ENCODE measurements around the gene BCAS3.
A peak's percentile ranks its signal among the peaks of the same experiment; 100 is the strongest.

BCAS3 gene

DNA sequence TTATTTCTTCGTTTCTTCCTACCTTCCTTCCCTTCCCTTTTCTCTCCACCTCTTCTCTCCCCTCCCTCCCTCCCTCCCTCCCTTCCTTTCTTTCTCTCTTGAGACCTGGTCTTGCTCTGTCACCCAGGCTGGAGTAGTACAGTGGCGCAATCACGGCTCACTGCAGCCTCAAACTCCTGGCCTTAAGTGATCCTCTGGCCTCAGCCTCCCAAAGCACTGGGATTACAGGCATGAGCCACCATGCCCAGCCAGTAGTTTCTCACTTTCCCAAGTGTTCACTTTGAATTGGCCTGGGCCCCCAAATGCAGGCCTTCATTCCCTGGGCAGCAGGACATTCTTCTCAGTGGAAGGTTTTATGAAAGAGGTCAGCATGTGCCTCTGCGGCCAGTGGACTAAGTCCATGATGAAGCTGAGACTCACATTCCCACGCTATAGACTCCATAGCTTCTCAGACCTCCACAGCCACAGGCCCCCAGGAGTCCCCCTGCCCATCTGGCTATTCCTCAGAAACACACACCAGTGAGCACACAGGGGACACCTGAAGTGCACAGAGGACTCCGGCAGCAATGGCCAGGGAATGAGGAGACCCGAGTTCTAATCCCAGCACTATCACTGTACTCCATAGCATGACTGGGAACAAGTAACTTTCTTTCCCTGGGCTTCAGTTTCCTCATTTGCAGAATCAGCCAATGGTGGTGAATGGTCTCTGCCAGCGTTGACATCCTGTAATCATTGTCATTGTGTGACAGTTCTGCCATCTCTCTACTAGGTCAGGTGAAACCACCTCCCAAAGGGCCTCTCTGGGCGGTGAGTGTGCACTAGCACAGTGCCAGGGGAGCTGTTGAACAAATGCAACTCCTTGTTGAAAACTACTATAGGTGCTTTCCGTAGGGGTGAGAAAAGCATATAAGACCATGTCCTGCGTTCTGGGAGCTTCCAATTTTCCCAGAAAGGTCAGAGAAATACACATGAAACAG is 652.8 kb downstream of the BCAS3 start:
- no peak for DNase-seq

DNA sequence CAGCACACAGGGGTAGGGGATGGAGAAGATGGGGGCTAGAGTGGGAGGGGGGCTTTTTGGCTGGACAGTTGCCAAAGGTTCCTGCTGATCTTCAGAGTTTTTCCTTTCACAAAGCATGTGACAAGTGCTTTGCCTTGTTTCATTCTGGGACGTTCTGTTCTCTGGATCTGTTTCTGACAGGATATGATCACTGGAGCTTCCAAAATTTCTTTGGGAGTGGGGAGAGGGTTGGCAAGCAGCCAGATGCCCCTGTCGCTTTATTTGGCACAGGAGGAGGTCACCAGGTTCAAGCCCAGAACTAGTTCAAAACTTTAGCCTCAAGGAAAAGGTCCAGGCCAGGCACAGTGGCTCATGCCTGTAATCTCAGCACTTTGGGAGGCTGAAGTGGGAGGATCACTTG is 653.5 kb downstream of the BCAS3 start:
- no peak for DNase-seq

DNA sequence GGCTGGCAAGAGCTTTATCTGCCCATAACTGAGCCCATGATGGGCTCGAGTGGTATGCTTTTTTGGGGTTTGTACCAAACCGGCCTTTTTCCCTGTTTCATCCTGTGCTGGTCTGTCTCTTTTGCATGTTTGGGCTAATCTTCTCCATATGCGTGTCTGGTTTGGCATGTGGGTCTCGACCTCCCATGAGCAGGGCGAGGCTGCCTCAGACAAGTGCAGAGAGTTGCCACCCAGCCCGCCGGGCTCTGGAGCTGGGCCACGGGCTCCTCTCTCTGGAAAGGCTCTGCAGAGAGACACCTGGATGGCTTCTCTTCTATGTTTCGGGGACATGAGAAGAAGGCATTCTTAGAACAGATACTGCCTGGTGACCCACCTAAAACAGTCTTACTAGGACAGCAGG is 654.2 kb downstream of the BCAS3 start:
- DNase-seq = no peak

DNA sequence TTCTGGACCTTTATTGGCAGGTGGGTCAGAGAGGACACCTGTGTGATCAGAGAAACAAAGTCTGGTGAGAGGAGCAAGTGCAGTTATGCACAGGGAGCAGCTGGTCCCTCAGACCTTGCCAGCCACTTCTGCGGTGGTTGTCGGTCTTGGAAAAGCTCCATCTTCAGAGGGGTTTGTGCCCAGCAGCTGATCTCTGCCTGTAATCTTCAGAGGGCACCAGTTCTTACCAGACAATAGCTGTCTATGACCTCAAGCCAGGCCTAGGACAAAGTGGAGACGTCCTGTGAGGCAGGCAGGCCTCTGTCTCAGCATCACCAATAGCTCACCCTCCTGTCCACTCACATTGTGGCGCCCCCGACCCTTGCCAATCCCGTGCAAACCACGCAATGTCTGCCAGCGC is 655.5 kb downstream of the BCAS3 start:
- DNase-seq = no peak

DNA sequence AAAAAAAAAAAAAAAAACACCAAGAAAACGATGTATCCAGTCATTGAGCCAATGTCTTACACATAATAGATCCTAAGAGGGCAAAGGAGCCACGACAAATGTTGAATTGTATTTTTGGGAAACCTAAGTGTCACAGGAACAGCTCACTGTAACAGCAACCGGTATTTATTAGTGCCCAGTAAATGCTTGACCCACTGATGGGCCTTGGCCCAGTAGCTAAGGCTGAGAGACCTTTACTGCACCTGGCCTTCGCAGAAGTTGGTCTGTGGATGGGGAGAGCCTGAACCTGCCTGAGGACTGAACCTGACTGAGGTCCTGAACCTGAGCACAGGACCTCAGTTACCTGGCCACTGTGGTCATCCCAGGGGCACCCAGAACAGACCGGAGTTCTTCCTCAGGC is 657.0 kb downstream of the BCAS3 start:
- DNase-seq = no peak

DNA sequence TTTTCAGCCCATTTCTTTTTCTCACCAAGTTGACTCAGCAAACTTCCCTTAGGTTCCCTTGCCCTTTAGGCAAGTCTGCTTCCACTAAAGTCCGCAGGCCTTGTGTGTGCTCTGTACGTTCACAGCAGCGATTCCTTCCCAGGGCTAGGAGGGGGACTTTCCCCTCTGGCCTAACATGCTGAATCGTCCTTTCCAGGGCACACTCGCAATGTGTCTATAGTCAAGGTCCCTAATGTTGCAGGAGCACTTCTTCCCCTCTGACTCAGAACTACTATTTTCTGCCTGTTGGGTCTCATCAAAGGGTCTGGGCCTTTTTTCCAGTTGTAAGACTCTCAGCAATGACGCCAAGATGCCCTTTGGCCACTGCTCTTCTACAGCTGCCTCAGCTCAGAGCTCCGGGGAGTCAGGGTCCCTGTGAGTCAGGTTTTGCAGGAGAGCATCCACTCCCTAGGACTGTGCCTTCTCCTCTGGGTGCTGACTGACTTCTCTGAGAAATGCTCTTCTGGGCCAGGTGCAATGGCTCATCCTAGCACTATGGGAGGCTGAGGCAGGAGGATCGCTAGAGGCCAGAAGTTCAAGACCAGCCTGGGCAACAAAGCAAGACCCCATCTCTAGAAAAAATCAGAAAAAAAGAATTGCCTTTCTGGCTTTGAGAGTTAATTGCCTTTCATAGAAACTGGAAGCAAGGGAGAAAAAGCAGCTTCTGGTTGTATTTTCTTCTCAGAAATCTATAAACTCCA is 657.6 kb downstream of the BCAS3 start:
- no peak for DNase-seq

DNA sequence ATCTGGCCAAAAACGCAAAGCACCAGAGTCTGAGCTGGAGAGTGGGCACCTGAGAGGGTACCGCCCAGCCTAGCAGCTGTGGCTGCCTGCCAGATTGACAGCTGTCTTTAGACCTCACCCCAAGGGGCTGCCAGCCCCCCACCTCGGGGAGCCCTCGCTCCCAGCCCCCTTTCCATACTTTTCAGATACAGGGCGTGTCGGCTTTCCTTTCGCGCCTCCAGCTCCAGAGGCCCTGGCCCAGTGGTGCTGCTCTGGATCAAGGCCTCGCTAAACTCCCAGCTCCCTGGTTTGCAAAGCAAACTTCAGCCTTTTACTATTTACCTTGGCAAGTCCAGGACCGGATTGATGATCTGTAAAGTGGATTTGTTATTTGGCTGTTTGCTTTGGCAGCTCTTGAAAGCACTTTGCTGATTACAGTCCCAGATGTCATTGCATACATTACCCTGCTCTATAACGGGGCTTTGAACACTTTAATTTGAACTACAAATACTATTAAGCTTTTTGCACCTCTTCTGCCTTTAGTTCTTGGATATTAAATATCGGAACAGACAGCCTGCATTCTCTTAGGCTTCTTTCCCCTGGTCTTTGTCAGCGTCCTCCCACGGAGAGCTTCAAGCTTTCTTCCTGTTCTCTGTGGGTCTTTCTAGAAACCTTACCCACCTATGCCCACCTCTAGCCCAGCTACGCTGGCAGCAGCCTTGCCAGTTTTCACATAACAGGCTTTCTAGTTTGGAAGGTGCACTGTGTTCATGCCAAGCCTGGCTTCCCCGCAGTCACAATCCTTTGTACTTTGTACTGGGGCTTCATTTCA is 658.4 kb downstream of the BCAS3 start:
- no peak for DNase-seq

DNA sequence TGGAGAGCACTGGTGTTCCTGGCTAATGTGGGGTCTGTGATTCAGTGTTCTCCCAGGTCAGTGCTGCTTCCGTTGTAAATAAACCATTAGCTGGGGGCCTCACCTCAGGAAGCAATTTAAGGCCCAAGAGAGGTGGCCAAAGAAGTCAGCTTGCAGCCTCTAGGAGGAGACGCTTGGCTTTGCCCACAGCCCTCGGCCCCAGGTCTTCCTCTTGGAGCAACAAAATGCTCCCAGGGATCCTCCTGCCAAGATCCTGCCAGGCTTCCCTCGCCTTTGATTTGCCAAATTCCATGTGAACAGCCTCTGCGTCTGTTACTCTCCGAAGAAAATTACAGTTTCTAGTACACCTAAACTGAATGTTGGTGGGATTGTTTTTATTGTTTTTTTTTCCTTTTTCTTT is 659.6 kb downstream of the BCAS3 start:
- DNase-seq = no peak

DNA sequence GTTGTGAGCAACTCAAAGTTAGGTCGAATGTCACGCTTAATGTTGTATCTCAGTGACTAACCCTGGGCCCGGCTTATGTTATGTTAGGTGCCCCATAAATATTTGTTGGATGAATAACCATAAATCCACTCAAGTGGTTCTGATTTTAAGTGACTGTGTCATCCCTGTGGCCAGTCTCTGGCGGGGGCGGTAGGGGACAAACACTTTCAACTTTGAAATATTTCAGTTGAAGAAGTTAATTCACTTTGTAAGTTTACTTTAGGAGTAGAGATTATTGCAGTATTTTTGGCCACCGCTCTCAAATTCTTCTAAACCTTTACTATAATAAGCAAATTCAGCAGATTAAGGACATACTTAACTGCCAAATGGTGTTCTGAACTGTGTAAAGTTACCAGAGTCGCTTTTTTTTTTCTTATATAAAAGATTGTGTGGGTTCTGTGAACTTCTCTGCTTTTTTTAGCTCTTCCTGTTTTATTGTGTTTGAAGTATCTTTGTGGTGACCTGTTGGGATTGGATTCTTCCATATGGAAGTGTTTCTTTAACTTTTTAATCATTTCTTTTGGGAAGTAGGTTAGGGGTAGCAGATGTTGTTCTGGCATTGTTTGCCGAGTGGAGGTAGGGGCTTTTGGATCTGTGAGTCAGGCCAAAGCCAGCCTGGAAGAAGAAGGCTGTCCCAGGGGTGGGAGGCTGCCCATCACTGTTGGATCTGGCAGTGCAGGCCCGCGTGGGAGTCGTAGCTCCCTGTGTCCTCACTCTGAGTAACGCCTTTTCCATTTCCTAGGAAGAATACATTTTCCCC is 660.5 kb downstream of the BCAS3 start:
- no peak for DNase-seq

DNA sequence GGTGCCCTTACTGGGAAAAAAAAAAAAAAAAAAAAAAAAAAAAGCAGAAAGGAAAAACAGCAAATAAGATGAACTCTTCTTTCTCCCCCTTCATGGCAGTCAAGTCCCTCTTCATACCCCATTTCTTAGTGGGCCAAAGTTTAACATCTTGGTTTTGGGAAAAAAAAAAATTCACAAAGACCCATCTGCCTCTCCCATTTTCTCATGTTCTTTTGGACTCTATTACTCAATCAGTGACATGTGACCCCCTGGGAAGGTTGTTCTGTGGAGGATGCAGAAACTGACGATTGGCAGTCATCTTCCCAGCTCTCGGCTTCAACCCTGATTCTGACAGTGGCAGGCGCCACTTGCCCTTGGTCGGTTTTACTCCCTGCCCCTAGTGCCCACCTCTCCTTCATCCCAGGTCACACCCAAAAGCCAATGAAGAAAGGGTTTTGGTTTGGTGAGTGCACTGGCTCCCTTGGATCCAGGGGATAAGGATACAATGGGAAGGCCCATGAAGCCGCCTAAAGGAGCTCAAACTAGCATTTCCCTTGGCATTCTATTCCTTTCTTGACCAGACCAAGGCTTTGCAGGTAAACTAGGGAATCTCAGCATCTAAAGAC is 661.3 kb downstream of the BCAS3 start:
- DNase-seq = no peak

DNA sequence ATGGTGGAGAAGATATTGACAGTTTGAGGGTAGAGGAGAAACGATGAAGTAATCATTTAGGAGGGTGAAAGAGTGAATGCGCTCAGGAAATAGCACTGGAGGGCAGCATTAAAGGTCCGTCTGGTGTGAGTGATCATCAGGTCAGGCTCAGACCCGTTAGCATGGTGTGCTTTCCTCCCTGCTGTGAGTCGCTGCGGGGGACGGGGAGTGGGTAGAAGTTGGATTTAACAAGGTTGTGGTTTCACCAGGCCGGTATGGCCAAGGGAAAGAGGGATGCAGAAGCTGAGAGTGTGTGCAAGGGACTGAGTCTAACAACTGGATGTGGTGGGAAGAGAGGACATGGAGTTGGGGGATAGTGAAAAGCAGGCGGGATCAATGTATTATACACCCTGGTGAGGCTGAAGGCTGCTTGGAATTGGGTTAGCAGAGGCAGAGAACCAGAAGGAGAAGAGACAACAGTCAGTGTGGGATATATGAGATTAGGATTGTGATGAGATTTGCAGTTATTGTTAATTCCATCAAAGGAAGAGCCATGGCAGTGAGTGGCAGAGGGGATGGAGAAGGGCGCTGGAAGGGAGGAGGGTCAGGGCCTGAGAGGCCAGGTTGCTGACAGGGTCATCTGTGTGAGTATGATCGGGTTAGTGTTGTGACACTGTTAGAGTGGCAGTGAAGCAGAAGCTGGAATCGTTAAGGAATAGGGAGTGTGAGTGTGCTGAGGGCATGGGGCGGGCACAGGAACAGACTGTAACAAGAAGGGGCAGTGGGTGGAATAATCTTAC is 663.0 kb downstream of the BCAS3 start:
- peak; percentile 56 for DNase-seq

DNA sequence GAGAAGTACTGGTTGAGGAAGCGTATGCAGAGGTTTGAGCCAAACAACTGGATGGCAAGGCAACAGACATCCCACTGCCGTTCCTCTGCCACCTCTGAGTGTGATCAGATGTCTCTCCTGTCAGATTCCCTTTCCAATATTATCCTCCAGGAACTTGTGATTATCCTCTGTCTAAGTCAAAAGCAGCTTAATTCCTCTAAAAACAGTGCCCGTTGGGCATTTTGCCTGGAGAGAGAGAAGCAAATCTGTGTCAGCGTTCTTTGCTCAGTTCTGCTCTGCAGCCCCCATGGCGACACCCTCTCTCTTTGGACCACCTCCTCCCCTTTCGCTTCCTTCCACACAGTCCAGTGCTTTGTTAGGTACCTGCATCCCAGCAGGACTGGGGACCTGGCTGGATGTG is 665.9 kb downstream of the BCAS3 start:
- DNase-seq = no peak

DNA sequence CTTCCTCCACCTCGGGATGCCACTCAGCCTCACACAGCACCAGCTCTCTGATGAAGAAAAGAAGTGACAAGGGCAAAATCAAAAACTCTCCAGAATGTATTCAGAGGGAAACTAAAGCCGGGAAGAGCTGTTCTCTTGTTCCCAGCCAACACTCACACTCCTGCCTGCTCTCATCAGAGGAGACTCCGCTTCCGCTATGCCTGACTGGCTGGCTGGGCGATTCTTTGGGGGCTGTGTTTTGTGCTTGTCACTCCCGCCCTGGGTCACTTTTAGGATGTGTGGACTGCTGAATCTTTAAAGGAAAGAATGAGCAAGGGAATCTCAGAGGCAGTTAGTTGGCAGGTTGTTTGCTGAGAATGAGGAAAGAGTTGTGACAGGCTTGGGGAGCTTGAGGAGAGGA is 667.4 kb downstream of the BCAS3 start:
- peak; percentile 70 for DNase-seq

DNA sequence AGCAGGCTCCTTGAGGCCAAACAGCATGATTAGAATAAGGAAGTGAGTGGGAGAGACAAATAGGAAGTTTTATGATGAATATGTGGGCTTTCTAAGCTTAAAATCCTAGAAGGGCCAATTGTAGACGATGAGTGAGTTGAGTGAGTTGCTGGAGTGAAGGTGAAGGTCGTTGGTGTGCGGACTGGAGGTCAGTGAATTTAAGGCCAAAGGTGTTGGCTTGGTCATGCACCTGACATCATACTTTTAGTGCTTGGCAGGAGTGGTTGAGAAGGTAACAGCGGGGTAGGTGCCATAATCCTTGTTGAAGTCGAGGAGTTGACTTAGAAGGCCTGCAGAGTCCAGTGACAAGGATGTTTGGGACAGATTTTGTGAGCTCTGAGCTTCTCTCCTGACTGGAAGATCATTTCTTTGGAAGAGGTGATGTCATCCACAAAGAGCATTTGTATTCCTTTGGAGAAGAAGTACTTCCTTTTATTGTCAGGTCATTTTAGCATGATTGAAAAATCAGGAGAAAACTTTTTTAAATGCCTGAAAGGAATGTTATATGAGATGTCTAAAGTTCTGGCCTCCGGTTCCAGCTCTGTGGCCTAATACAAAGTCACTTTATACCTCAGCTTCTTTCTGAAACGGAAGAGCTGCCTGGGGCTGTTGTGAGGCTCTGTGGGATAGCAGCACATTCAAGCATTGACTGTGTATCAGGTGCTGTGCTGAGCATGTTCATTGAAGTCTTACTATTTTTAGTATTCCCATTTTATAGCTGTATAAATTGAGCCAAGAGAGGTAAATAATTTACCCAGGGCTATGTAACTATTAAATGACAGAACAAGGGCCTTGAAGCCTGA is 668.4 kb downstream of the BCAS3 start:
- no peak for DNase-seq

DNA sequence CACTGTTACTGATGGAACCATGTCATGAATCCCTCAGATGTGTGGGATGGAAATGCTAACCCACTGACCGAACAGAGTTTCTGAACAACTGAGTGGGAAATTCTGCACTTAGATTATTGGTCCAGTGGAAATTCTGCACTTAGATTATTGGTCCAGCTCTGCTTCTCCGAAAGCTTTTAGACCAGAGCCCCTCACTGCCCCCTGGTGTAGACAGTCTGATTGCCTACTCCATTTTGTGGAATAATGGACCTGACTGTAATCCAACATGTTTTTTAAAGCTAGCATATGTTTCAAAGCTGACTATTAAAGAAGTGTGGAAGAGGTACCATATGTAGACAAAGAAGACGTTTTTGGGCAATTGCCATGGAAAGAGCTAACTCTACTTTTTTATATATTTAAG is 671.7 kb downstream of the BCAS3 start:
- no peak for DNase-seq

DNA sequence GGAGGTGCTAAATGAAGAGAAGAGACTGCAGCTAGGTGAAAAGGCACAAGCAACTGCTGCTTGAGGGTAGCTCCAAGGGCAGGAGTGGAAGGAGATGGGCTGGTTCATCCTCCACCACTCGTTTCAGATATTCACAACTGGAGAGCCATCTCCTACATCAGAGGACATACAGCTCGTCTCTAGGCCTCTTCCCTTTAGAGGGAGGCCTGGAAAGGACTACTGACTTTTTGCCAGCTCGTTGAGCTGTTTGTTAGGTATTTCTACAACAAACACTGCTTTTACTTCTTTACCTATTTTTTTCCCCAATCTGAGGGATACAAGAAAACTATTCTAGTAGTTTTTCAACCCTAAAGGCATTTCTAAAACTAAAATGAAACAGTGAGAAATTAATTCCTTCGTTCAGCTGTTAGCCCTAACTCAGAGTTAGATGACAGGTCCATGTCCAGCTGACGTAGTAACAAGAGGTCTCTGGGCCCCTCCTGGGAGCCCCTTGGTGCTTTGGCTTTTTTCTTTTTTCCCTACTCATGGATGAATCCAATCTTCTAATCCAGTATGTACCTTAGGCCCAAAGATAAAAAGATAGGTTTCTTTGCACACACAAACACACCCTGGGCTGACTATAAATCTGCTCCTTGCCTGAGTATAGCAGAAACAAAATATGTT is 674.2 kb downstream of the BCAS3 start:
- DNase-seq = no peak

DNA sequence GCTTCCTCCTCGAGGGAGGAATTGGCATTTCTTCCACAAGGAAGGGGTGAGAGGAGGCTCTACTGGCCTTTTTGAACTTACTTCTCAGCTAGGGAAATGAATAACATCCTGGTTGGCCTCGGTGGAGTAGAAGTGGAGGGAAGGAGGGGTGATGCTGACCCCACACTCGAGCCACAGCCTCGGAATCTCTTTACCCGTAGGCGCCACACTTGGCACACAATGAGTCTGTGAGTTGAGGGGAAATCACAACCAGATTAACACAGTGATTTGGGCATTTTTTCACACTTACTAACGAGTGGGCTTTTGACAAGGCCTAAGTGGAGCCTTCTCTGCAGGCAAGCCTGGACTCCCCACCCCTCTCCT is 674.7 kb downstream of the BCAS3 start:
- DNase-seq = no peak

DNA sequence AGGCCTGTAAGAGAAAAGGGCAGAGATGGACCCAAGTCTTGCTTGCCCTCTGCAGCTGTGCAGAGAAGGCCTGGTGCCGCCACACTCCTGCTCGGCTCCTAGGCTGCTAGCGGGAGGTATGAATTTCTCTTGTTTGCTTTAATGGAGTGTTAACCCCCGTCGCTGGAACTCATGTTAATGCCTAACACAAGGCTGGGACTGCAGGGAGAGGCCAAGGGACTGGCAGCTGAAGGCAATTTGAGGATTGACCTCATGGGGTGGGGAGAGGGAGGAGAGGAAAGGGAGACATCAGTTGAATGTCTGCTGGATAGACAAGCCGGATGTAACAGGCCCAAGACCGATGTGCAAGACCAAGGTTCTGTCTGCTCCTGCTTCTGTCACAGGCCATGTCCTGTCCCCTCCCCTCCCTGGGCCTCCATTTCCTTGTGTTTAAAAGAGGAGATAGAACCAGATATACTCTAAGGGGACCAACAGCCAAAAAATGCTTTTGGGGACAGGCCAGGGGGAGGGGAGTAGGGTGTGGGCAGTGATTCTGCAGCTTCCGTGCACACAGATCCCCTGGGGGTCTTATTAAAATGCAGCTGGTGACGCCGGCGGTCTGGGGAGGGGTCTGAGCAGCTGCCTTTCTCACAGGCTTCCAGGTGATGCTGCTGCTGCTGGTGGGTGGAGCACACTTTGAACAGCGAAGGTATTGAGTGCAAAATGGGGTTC is 675.3 kb downstream of the BCAS3 start:
- DNase-seq = peak; percentile 60

DNA sequence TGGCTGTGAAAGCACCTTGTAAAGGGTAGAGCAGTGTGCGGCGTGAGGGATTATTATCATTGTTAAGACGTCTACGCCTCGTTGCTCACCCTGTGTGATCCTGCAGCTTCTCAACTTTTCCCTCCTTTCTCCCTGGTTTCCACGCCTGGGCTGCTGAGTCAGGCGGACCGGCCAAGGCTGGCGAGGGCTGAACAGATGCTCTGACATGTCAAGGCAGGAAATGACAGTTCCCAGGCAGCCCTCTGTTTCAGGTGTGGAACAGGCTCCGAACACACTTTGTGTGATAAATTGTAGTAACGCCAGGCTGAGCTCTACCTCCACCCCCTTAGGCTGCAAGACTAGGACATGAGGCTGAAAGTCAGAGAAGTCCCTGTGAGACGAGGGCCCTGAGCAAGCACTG is 676.0 kb downstream of the BCAS3 start:
- no peak for DNase-seq

Measured in retina (tissue), 1 donor.